DMS114 treated with DMSO at 0.1 percent for 48 hours (cell line): ENCODE measurements around the gene GAL3ST1.

Source experiments
- DNase-seq: peaks from one replicate; lab custom pipeline; 2025; ENCODE audit not compliant: unreplicated experiment; lab: John Stamatoyannopoulos, UW

Gene GAL3ST1

DNA sequence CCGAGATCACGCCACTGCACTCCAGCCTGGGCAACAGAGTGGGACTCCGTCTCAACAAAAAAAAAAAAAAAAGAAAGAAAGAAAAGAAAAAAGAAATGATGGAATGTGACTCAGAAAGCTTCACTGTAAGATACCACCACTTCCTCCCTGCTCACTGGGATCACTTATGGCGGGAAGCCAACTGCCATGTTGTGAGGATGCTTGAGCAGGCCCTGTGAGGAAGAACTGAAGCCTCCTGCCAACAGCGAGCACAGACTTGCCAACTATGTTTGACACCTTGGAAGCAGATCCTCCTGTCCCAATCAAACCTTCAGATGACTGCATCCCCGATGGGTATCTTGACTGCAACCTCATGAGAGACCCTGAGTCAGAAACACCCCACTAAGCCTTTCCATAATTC, 36.2 kb downstream of the GAL3ST1 start:
- no peak for DNase-seq

- no peak for DNase-seq
Observed at GRCh38 chr22:30537083-30537731, 37.3 kb downstream of the GAL3ST1 start.

GRCh38 chr22:30535182-30535581, 39.3 kb downstream of the GAL3ST1 start:
- DNase-seq = no peak

- no peak for DNase-seq
Observed at GRCh38 chr22:30531651-30532608, 42.5 kb downstream of the GAL3ST1 start.

DNA sequence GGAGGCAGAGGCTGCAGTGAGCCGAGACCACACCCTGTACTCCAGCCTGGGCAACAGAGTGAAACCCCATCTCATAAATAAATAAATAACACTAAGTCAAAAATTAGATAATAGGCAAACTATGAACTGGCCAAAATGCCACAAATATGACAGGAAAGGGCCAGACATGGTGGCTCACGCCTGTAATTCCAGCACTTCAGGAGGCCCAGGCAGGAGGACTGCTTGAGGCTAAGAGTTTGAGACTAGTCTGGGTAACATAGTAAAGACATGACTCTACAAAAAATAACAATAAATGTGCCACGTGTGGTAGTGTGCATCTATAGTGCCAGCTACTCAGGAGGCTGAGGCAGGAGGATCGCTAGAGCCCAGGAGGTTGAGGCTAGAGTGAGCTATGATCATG, 47.8 kb downstream of the GAL3ST1 start:
- DNase-seq = no peak

- DNase-seq = no peak
Observed at GRCh38 chr22:30523646-30524489, 50.6 kb downstream of the GAL3ST1 start.

- no peak for DNase-seq
Observed at GRCh38 chr22:30521368-30522156, 52.9 kb downstream of the GAL3ST1 start.

GRCh38 chr22:30519842-30520425, 54.5 kb downstream of the GAL3ST1 start:
- no peak for DNase-seq

DNA sequence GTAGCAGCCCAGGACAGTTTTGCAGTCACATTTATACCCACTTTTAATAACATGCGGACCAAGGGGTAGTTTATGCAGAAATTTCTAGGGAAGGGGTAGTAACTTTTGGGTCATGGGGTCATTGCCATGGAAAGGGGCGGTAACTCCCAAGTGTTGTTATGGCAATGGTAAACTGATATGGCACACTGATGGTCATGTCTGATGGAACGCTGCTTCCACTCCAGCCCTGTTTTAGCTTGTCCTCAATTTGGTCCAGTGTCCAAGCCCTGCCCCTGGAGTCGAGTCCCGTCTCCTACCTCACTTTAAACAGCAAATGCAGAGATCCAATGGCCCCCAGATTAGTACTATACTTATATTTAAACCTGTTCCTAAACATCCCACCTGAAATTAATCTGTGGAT, 57.7 kb downstream of the GAL3ST1 start:
- DNase-seq = no peak

DNA sequence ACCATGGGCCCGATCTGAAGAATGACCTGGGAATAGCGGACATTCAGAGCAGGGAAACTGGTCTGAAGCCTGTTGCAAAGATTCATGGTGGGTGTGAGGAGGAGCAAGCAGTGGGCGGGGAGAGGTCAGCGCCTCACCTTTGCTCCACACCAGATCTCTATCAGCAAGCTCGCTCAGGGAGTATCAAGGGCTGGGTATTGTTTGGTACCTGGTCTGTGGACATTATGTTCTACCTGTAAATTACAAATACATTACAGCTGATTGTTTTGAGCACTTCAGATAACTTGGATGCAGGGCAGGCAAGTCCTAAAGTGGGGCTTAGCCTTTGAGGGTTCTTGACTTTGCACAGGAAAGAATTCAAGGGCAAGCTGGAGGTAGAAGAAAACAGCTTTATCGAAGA, 58.2 kb downstream of the GAL3ST1 start:
- no peak for DNase-seq

DNA sequence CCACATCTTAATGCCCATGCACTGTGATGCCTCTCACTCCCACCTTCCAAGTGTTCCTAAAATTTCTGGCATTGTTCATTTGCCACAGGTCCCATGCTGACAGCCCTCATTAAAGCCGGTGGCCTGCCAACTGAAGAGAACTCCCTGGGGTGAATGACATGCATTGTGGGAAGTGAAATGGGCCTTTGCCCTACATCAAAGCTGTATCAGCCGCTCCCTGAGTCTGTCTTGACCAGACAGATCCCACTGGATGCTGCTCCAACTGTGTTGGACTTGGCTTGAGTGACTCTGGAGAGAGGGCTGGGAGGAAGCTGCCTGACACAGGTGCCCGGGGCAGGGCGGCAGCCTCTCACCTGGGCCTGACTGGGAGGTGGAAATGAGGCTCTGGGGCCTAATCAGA, 60.2 kb downstream of the GAL3ST1 start:
- no peak for DNase-seq

GRCh38 chr22:30513462-30513861, 61.0 kb downstream of the GAL3ST1 start:
- DNase-seq = no peak

DNA sequence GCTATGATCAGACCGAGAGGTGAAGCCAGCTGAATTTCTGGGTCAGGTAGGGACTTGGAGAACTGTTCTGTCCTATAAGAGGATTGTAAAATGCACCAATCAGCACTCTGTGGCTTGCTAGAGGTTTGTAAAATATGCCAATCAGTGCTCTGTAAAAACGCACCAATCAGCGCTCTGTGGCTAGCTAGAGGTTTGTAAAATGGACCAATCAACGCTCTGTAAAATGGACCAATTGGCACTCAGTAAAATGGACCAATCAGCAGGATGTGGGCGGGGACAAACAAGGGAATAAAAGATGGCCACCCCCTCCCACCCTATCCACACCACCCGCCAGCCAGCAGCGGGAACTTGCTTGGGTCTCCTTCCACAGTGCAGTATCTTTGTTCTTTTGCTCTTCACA, 62.6 kb downstream of the GAL3ST1 start:
- no peak for DNase-seq

DNA sequence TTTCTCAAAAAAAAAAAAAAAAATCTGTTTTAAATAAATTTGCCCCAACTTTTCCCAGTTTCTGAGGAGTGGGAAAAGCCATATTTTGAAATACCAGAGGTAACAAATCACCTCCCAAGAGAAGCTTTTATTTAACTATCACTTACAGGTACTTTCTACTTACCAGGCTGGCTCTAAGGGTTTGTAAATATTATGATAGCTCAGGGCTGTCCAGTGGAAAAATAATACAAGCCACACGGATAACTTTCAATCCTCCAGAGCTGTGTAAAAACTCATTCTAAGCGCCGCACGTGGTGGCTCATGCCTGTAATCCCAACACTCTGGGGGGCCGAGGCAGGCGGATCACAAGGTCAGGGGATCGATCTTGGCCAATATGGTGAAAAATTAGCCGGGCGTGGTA, 63.4 kb downstream of the GAL3ST1 start:
- DNase-seq = no peak

- no peak for DNase-seq
Observed at GRCh38 chr22:30508216-30508615, 66.2 kb downstream of the GAL3ST1 start.

GRCh38 chr22:30507670-30508069, 66.8 kb downstream of the GAL3ST1 start:
- no peak for DNase-seq

DNA sequence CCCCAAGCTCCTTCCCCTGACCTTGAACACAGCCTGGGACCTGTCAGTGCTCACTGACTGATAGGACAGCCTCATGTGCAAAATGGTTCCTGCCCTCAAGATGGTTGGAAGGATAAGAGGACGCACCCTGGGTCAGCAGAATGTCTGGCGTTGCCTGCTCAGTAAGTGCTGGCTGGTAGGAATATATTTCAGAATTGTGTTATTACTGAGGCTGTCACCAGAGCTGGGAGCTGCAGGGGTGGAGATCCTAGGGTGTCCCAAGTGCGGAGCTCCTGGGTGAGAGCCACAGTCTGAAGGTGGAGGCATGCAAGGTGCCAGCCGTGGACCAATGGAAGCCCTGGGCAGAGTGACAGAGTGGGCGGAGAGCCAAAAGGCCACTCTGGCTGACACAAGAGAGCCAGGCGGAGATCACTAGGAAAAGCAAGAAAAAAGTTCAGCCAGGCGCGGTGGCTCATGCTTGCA, 67.9 kb downstream of the GAL3ST1 start:
- DNase-seq = no peak
